Fibroblast of lung (primary cell): ENCODE measurements around the gene NAA35. TPM values are rescaled to one million over a fixed set of nuclear protein-coding genes. Genes with fewer than 3 reads are reported as not detected.
A peak's percentile ranks its signal among the peaks of the same experiment; 100 is the strongest.
"Not testable (repeated sequence)": the region's sequence is repeated elsewhere in the genome, so short reads cannot be mapped to it uniquely, and the experiment has no call there.

Experiments used
- DNase-seq, 2 donors: peaks; one replicate each; pipeline versions ENCODE4 v3.0.0 to v3.0.0-alpha.2; 2010; ENCODE audit warnings: low read depth in 2 of 2
- H2AFZ ChIP-seq: 2 replicates; pipeline ENCODE4 v1.5.1; 2012; ENCODE audit warnings: low read length, control low read depth, inconsistent platforms
- H3K27ac ChIP-seq: 2 replicates; pipeline ENCODE4 v1.5.1; 2011; ENCODE audit warnings: low read length, control low read depth; ENCODE audit not compliant: insufficient read depth
- H3K27me3 ChIP-seq: 2 replicates; pipeline ENCODE4 v1.5.1; 2011; ENCODE audit warnings: mild to moderate bottlenecking, low read length; ENCODE audit not compliant: control insufficient read depth, insufficient read depth
- H3K36me3 ChIP-seq: 2 replicates; pipeline ENCODE4 v1.5.1; 2011; ENCODE audit warnings: low read length; ENCODE audit not compliant: control insufficient read depth, insufficient read depth
- H3K4me1 ChIP-seq: 2 replicates; pipeline ENCODE4 v1.5.1; 2011; ENCODE audit warnings: low read length; ENCODE audit not compliant: control insufficient read depth, insufficient read depth; ENCODE audit errors: extremely low read depth
- H3K4me2 ChIP-seq: 2 replicates; pipeline ENCODE4 v1.5.1; 2011; ENCODE audit warnings: low read length, control low read depth; ENCODE audit not compliant: insufficient read depth; ENCODE audit errors: extremely low read depth
- H3K4me3 ChIP-seq, 4 experiments: fragments of 200-600 bp in 1 of 4; sonication (generic) in 1 of 4; replicated peaks in 1 of 4; 2 replicates each; pipeline ENCODE4 v1.5.1; 2011 to 2016; ENCODE audit warnings: low read length in 4 of 4, low read depth in 3 of 4, mild to moderate bottlenecking in 3 of 4, control low read depth in 2 of 4, inconsistent platforms in 1 of 4, mixed read lengths in 1 of 4; ENCODE audit not compliant: insufficient read depth in 1 of 4; ENCODE audit errors: control extremely low read depth in 1 of 4
- H3K79me2 ChIP-seq: 2 replicates; pipeline ENCODE4 v1.5.1; 2012; ENCODE audit warnings: mild to moderate bottlenecking, low read length, inconsistent platforms; ENCODE audit not compliant: control insufficient read depth, insufficient read depth
- H3K9ac ChIP-seq: 2 replicates; pipeline ENCODE4 v1.5.1; 2011; ENCODE audit warnings: mild to moderate bottlenecking, low read length, control low read depth; ENCODE audit not compliant: insufficient read depth
- H3K9me3 ChIP-seq: 2 replicates; pipeline ENCODE4 v1.5.1; 2012; ENCODE audit warnings: low read depth, low read length; ENCODE audit not compliant: control insufficient read depth, insufficient read depth
- H4K20me1 ChIP-seq: 2 replicates; pipeline ENCODE4 v1.5.1; 2011; ENCODE audit warnings: low read length; ENCODE audit not compliant: control insufficient read depth, insufficient read depth; ENCODE audit errors: extremely low read depth
- CTCF ChIP-seq, 2 donors: IDR thresholded peaks in 1 of 2; conservative IDR thresholded peaks in 1 of 2; 1 replicate in 1 of 2; 2 replicates in 1 of 2; pipeline ENCODE4 v1.5.1; 2011 to 2012; ENCODE audit warnings: low read length in 2 of 2, control low read depth in 1 of 2, inconsistent platforms in 1 of 2, low read depth in 1 of 2, mild to moderate bottlenecking in 1 of 2
- EZH2 ChIP-seq: IDR thresholded peaks from 2 replicates; pipeline ENCODE4 v1.5.1; 2012; ENCODE audit warnings: low read length, control low read depth, mild to moderate bottlenecking; ENCODE audit errors: missing control alignments
- polyA plus RNA-seq, 2 donors: library from polyadenylated mRNA; depleted of rRNA in 1 of 2; stranded (reverse) in 1 of 2; unstranded in 1 of 2; fragments of >200 nt; gene quantifications; 2 replicates each; pipeline ENCODE4 v1.2.1, GENCODE V29; 2011 to 2012; ENCODE audit warnings: missing spikeins in 1 of 2
- total RNA-seq: library from RNA; depleted of rRNA; stranded (reverse); fragments of >200 nt; gene quantifications from 2 replicates; pipeline ENCODE4 v1.2.1, GENCODE V29; 2014

The NAA35 gene
- total and polyA plus RNA-seq, 2 donors (not counting 1 experiment from before 2014, with no cell fraction given), result 20.5 to 23.5 TPM

GRCh38 chr9:85925493-85925892 is 15.5 kb upstream of the NAA35 start:
- no peak overlapping the region for H3K4me2 ChIP-seq
- TF ChIP-seq CTCF (conservative IDR thresholded peaks at IDR 0.05 in 1 of 2, IDR thresholded peaks at IDR 0.05 in 1 of 2; ENCODE audit: low read depth in 1 of 2, low read length in 2 of 2) (no peak), EZH2 (no peak)
- H3K4me1 ChIP-seq, result no peaks in the 10 kb centered on the region
- H3K79me2 ChIP-seq, result no peaks in the 10 kb centered on the region
- no peaks in the 10 kb centered on the region for H4K20me1 ChIP-seq
- no peak overlapping the region for H3K4me3 ChIP-seq
- H3K36me3 ChIP-seq, result no peaks in the 10 kb centered on the region
- DNase-seq, result no peak
- no peak overlapping the region for H3K9ac ChIP-seq
- no peaks in the 10 kb centered on the region for H3K9me3 ChIP-seq
- peaks cover 3% of the 10 kb centered on the region for H3K27me3 ChIP-seq
- H2AFZ ChIP-seq, result no peak overlapping the region
- H3K27ac ChIP-seq, result no peak overlapping the region

- no peaks in the 10 kb centered on the region for H3K9me3 ChIP-seq
- H3K36me3 ChIP-seq, result no peaks in the 10 kb centered on the region
- H3K27me3 ChIP-seq, result peaks cover 3% of the 10 kb centered on the region
- H3K9ac ChIP-seq, result no peak overlapping the region
- no peak overlapping the region for H3K27ac ChIP-seq
- H2AFZ ChIP-seq, result no peak overlapping the region
- no peaks in the 10 kb centered on the region for H4K20me1 ChIP-seq
- no peaks in the 10 kb centered on the region for H3K79me2 ChIP-seq
- H3K4me2 ChIP-seq, result no peak overlapping the region
- H3K4me1 ChIP-seq, result no peaks in the 10 kb centered on the region
- no peak overlapping the region for H3K4me3 ChIP-seq
- no peak for TF ChIP-seq CTCF (conservative IDR thresholded peaks at IDR 0.05 in 1 of 2, IDR thresholded peaks at IDR 0.05 in 1 of 2; ENCODE audit: low read depth in 1 of 2, low read length in 2 of 2)
- no peak for TF ChIP-seq EZH2
- peak; percentile 5 to 8 for DNase-seq
These were observed 13.9 kb upstream of the NAA35 start for GRCh38 chr9:85927076-85927475.

GRCh38 chr9:85931495-85931894 is 9.5 kb upstream of the NAA35 start:
- no peak overlapping the region for H3K4me2 ChIP-seq
- no peaks in the 10 kb centered on the region for H3K36me3 ChIP-seq
- peaks cover 3% of the 10 kb centered on the region for H3K27me3 ChIP-seq
- no peaks in the 10 kb centered on the region for H3K9me3 ChIP-seq
- no peaks in the 10 kb centered on the region for H4K20me1 ChIP-seq
- no peak overlapping the region for H3K4me3 ChIP-seq
- H3K79me2 ChIP-seq, result no peaks in the 10 kb centered on the region
- no peak overlapping the region for H3K9ac ChIP-seq
- no peak for DNase-seq
- H3K27ac ChIP-seq, result no peak overlapping the region
- H2AFZ ChIP-seq, result no peak overlapping the region
- no peaks in the 10 kb centered on the region for H3K4me1 ChIP-seq
- TF ChIP-seq CTCF (conservative IDR thresholded peaks at IDR 0.05 in 1 of 2, IDR thresholded peaks at IDR 0.05 in 1 of 2; ENCODE audit: low read depth in 1 of 2, low read length in 2 of 2) (no peak), EZH2 (no peak)

GRCh38 chr9:85935950-85936349 is 5.0 kb upstream of the NAA35 start:
- H3K27ac ChIP-seq, H2AFZ ChIP-seq, H3K27me3 ChIP-seq, H3K4me1 ChIP-seq, H3K4me2 ChIP-seq, H3K36me3 ChIP-seq, H3K9me3 ChIP-seq, DNase-seq, H3K4me3 ChIP-seq, H3K79me2 ChIP-seq, H3K9ac ChIP-seq, H4K20me1 ChIP-seq: not testable (repeated sequence)
